Measurements from ENCODE around the gene TUBA3E.
"Not testable (repeated sequence)": the region's sequence is repeated elsewhere in the genome, so short reads cannot be mapped to it uniquely, and the experiment has no call there.

TUBA3E gene

DNA sequence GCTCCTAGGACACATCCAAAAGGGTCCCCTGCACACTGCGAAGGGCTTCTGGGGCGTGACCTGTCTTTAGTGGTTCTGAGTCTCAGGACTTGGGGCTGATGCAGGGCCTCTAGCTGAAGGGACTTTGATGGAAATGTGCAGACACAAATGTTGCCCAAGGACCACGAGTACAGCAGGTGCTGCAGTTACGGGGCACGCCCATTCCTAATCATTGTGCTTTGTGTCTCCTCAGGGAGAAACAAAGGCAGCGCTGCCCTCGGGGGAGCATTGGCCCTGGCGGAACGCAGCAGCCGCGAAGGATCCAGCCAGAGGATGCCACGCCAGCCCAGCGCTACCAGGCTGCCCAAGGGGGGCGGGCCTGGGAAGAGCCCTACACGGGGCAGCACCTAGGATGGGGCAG is 8.0 kb downstream of the TUBA3E start:
- DNase-seq, result no peak

GRCh38 chr2:130188958-130189357 is 9.3 kb downstream of the TUBA3E start:
- DNase-seq, result not testable (repeated sequence)

- DNase-seq, result not testable (repeated sequence)
Measured at GRCh38 chr2:130187859-130188792, 10.1 kb downstream of the TUBA3E start.

- DNase-seq, result no peak
Measured at GRCh38 chr2:130187268-130187667, 11.0 kb downstream of the TUBA3E start.

- DNase-seq, result no peak
Measured at GRCh38 chr2:130186391-130186790, 11.8 kb downstream of the TUBA3E start.

DNA sequence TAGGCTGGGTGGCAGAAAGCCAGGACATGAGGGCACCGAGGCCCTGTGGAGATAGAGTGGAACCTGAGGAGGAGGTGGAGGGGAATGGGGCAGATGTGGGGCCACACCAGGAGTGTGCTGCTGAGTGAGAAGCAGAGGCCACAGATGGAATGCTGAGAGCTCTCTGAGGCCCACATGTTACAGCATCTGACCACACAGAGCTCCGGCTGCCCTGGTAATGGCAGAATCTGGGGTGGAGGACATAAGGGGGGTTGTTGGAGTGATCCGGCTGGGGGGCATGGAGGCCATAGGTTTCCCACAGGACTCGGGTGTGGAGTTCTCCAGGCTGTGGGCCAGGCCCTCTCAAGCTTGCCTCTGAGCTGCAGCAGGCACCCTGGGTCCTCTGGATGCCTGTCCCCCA is 12.3 kb downstream of the TUBA3E start:
- DNase-seq, result no peak

DNA sequence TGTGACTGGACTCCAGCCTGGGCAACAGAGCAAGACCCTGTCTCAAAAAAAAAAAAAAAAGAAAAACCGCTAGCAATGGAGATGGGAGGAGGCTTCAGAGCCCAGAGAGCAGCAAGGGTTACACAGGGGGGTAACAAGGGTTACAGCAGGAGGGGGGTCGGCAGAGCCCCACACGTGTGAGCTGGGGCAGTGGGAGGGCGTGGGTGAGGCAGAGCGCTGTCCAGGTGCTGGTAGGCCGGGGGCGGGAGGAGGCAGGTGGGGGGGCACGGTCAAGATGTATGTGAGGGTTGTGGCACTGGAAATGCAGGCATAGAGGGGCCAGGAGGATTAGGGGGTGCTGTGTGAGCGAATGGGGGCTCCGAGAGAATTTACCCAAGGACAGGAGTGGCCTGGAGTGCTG is 12.8 kb downstream of the TUBA3E start:
- DNase-seq, result no peak

- DNase-seq, result no peak
Measured at GRCh38 chr2:130183512-130184373, 14.5 kb downstream of the TUBA3E start.

- not testable (repeated sequence) for DNase-seq
Measured at GRCh38 chr2:130182826-130183511, 15.3 kb downstream of the TUBA3E start.

DNA sequence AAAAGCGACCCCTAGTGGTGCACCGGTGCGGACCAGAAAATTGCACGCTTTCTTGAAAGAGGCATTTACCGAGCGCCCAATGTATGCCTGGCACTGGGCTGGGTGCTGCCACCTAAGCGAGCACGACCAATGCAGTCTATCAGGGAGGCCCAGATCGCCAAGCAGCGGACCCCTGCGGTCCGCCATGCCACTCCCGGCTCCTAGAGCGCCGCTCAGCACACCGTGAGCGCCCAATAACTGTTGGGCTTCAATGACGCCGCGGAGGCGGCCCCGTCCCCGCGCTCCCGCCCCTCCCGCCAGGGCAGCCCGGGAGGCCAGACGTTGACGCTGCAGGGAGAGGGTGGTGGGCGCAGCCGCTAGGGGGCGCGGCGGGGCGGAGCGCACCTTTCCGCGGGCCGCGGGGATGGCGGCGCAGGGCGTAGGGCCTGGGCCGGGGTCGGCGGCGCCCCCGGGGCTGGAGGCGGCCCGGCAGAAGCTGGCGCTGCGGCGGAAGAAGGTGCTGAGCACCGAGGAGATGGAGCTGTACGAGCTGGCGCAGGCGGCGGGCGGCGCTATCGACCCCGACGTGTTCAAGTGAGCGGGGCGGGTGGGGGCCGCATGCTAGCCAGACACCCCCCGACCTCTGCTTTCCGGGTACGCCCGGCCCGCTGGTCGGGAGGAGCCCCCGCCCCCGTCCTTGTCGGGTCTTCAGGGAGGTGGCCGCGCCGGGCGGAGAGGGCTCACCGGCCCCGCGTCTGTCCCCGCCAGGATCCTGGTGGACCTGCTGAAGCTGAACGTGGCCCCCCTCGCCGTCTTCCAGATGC is 16.2 kb downstream of the TUBA3E start, which contains the start of gene MZT2B:
TSS of gene MZT2B (plus strand) at position 383 of the 803 bp plus-strand sequence. CDS start at position 404, 21 bp downstream.
- DNase-seq, result peak; percentile 32 to 84

- DNase-seq, result peak; percentile 85 to 89
Measured at GRCh38 chr2:130181325-130181879, 16.8 kb downstream of the TUBA3E start, which contains the start of gene SMPD4. TSS of gene SMPD4 (minus strand) at chr2:130181602. CDS start at chr2:130176592, 5,010 bp downstream.

DNA sequence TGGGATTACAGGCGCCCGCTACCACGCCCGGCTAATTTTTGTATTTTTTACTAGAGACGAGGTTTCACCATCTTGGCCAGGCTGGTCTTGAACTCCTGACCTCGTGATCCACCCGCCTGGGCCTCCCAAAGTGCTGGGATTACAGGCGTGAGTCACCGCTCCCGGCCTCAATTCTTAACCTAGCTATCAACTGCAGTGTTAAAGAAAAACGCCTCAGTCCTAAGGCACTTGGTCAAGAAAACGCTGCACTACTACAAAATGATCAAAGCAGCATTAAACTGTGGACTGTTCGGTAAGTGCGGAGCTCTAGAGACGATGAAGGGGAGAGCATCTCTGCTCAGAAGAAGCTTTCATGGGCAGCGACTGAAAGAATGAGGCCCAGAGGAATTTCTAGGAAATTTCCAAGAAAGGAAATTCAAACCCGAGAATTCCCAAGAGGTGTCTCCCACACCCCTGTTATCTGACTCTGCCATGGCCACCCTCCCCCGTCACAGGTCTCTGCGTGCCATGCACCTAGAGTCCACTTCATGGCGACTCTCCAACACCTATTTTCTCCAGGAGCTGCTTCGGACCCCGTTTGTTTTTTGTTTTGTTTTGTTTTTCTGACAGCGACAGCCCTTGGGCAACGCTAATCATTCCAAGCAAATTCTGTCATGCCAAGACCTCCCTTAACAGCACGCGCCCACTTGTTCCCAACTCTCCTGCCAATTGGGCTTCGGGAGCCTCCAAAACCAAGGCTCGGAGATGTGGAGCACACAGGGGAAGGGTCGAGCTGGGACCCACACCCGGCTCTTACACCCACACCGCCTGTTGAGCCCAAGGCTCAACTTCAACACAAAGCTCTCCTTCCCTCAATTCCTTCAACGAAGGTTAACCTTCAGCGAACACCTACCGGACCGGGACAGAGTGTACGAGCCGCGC is 17.6 kb downstream of the TUBA3E start:
- DNase-seq, result not testable (repeated sequence)

DNA sequence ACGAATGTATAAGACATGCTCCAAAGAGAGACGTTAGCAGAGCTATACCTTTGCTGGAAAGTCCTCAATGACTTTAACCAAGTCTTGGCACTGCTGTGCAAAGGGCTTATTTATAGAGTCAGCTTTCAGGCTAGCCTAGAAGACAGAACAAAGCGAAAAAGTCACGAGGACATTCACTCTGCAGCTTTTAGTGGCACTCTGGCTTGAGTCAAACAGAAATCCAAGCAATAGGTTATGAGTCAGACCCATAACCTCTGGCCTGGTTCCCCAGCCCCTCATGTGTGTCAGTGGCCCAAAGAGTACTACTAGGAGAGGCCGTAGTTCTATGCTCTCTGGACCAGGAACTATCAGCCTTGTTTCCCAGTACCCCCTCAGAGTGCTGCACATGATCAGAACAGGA is 23.4 kb downstream of the TUBA3E start:
- not testable (repeated sequence) for DNase-seq

GRCh38 chr2:130169896-130170295 is 28.3 kb downstream of the TUBA3E start:
- no peak for DNase-seq

DNA sequence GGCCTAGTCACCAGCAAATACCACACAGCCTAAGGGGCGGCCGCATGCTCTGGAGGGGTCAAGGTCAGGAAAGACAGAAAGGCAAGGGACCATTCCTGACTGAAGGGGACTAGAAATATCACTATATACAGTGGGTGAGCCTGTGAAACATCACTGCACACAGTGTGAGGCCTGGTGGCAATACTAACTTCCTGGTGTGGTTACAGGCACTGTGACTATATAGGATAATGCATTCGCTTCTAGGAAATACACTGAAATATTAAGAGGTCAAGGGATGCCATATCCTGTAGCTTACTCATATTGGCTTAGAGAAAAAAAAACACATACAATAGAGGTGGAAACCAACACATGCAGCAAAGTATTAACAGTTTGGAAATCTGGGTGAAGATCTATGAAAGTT is 29.1 kb downstream of the TUBA3E start:
- DNase-seq, result not testable (repeated sequence)

GRCh38 chr2:130166611-130167010 is 31.6 kb downstream of the TUBA3E start:
- DNase-seq, result not testable (repeated sequence)

- no peak for DNase-seq
Measured at GRCh38 chr2:130165293-130166016, 32.8 kb downstream of the TUBA3E start.

- DNase-seq, result no peak
Measured at GRCh38 chr2:130162968-130163367, 35.3 kb downstream of the TUBA3E start.

GRCh38 chr2:130162486-130162885 is 35.8 kb downstream of the TUBA3E start:
- not testable (repeated sequence) for DNase-seq
